GM10248 (cell line): Measurements from ENCODE around the gene PPM1A.
"Not testable (repeated sequence)": the region's sequence is repeated elsewhere in the genome, so short reads cannot be mapped to it uniquely, and the experiment has no call there.

ENCODE experiments used
- CTCF ChIA-PET: fragments of 300-600 bp; sonication (Branson Sonifier 250); formaldehyde crosslinking; extraction: SDS; loops from one replicate; lab custom pipeline; 2021; ENCODE audit warnings: antibody characterized with exemption; lab: Yijun Ruan, JAX
- POLR2A ChIA-PET: fragments of 350-650 bp; sonication (Branson Sonifier 250); formaldehyde crosslinking; extraction: SDS; loops from one replicate; lab custom pipeline; 2020; ENCODE audit warnings: antibody characterized with exemption; lab: Yijun Ruan, JAX
- DNase-seq: peaks from one replicate; pipeline ENCODE4 v3.0.0; 2012; ENCODE audit errors: extremely low spot score
- TF ChIP-seq, protein P1 (sequence below): IDR thresholded peaks from 2 replicates; pipeline ENCODE4 v1.5.1; 2012; ENCODE audit warnings: mild to moderate bottlenecking, low read depth; ENCODE audit errors: extremely low read depth, missing control alignments, control extremely low read depth

Gene PPM1A

DNA sequence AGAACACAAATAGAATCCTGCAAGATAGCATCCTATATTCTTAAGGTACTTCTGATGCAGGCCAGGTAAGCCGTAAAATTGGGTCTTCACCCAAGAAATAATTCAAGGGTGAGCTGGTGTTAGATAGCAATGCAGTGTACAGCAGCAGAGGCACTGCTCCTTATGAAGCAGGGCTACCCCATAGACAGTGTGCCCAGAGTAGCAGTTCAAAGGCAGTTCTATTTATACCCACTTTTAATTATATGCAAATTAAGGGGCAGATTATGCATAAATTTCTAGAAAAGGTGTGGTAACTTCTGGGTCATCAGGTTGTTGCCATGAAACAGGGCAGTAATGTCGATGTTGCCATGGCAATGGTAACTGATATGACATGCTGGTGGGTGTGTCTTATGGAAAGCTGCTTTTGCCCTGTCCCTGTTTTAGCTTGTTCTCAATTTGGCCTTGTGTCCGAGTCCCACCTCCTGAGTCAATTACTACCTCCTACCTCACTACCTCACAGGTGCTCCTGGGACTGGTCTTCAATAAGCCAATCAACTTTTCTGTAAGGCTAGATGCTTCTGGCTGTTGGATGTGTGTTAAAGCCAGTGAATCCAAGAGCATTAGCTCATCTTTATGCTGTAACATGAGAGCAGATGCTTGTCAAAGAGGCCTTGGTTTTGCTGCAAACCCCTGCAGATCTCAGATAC, 61.0 kb downstream of the PPM1A start:
- TF ChIP-seq, protein P1, sequence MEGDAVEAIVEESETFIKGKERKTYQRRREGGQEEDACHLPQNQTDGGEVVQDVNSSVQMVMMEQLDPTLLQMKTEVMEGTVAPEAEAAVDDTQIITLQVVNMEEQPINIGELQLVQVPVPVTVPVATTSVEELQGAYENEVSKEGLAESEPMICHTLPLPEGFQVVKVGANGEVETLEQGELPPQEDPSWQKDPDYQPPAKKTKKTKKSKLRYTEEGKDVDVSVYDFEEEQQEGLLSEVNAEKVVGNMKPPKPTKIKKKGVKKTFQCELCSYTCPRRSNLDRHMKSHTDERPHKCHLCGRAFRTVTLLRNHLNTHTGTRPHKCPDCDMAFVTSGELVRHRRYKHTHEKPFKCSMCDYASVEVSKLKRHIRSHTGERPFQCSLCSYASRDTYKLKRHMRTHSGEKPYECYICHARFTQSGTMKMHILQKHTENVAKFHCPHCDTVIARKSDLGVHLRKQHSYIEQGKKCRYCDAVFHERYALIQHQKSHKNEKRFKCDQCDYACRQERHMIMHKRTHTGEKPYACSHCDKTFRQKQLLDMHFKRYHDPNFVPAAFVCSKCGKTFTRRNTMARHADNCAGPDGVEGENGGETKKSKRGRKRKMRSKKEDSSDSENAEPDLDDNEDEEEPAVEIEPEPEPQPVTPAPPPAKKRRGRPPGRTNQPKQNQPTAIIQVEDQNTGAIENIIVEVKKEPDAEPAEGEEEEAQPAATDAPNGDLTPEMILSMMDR: no peak
- no peak for DNase-seq
- CTCF ChIA-PET: interaction anchor here (0.9 to 4.3 kb wide), 10 partner anchors 10 to 125 kb away, joined by 3 to 24 read pairs (median 4); no protein-coding TSS in a partner anchor
- POLR2A ChIA-PET: no interaction called here

DNA sequence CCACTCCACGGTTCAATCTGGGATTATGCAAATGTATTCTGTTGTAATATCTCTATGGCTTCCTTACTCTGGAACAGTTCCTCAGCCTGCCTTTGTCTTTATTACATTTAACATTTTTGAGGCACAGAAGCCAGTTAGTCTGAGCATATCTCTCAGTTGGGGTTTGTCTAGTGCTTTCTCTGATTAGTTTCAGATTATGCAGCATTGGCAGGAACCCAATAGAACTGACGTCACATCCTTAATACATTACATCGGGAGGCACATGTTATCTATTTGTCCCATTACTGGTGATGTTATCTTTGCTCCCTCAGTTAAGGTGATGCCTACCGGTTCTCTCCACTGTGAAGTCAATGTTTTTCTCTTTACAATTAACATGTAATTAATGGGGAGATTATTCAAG, 62.4 kb downstream of the PPM1A start:
- CTCF ChIA-PET: interaction anchor here (1.8 to 4.3 kb wide), 2 partner anchors 10 to 21 kb away, joined by 5 to 24 read pairs; no protein-coding TSS in a partner anchor
- no peak for DNase-seq
- POLR2A ChIA-PET: no interaction called here
- TF ChIP-seq, protein P1: no peak

DNA sequence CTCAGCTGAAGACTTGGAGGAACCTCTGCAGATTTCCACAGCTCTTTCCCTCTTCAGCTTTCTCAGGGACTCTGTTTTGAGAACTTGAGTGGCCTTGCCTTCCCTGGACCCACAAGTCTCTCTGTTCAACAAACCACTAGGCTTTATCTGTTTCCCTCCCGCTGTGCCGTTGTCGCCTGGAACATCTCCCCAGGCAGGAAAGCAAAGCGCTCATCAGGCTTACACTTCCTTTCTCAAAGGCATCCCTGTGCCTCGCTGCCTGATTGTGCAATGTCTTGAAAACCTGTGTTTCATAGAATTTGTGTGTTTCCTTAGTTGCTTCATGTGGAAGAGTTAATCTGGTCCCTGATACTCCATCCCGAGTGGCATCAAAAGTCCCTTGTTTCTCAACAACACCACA, 64.1 kb downstream of the PPM1A start:
- TF ChIP-seq, protein P1: no peak
- DNase-seq: no peak
- ChIA-PET POLR2A (no interaction called here), CTCF (interaction anchor here (1.3 to 3.5 kb wide), 3 partner anchors 11 to 18 kb away, joined by 3 to 10 read pairs (median 7); no protein-coding TSS in a partner anchor)

DNA sequence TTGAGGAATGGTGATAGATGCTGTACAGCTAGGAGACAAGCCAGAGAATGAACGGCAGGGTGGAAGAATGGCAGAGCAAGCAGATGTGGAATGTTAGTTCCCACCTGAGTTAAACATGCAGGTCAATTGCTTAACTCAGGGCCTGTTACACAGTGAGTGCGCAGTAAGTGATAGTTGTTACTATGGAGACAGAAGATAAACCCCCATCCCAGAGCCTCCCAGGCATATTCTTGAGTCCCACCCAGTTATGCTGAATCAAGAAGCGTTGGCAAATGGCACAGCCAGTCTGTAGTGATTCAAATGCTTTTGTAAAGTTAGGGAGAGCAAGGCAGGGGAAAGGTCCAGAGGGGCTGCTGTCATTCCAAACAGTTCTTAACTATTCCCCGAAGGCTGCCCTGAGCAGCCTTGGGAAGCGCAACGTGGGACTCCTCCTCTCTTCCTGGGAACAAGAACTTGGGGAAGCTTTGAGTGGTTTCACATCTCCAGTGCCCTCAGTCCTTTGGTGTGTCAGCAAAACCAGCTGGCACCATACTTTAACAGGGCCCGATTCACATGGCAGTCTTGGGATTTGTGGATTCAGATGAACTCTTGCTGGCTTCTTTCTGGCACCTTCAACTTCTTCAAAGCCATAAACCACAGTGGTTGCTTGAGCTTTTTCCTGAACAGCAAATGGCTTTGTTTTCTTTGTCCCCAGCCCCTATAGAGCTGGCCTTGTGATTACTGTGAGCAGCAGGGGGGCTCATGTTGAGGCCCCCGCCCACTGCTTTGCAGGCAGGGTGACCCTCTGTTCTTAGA, 66.4 kb downstream of the PPM1A start:
- CTCF ChIA-PET: interaction anchor here (1.1 to 3.5 kb wide), 6 partner anchors 9 to 35 kb away, joined by 4 to 18 read pairs (median 8); no protein-coding TSS in a partner anchor
- DNase-seq: no peak
- POLR2A ChIA-PET: no interaction called here
- TF ChIP-seq, protein P1: no peak

DNA sequence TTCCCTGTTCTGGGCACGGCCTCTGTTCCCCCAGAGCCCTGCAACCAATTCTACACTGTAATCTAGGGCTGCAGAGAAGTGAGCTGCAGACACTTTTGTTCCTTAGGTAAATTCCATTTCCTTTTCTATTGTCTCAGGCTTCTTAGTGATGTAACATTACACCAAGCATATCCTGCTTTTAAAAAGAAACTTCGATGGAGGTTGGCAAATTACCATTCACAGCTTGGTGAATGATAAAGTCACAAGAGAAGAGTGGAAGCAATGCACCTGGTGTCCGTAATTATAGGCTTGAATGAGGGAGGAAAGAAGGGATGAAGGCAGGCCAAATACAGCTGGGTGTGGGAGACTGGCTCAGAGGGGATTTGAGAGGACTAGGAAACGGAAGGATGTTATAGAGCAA, 68.6 kb downstream of the PPM1A start:
- POLR2A ChIA-PET: no interaction called here
- no peak for DNase-seq
- CTCF ChIA-PET: interaction anchor here (0.7 to 3.2 kb wide), 2 partner anchors 10 to 13 kb away, joined by 3 to 18 read pairs; no protein-coding TSS in a partner anchor
- TF ChIP-seq, protein P1: no peak

DNA sequence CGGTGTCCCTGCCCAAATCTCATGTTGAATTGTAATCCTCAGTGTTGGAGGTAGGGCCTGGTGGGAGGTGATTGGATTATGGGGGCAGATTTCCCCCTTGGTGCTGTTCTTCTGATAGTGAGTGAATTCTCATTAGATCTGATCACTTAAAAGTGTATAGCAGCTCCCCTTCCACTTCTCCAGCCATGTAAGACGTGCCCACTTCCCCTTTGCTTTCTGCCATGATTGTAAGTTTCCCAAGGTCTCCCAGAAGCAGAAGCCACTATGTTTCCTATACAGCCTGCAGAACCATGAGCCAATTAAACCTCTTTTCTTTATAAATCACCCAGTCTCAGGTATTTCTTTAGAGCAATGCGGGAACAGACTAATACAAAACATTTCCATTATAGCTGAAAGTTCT, 71.8 kb downstream of the PPM1A start:
- CTCF ChIA-PET: interaction anchor here (1.3 to 2.0 kb wide), 5 partner anchors 9 to 29 kb away, joined by 3 to 9 read pairs (median 5); no protein-coding TSS in a partner anchor
- POLR2A ChIA-PET, DNase-seq: not testable (repeated sequence)
